GM23338 (cell line): ENCODE data around the gene SEMA4D. TPM values are rescaled to one million over a fixed set of nuclear protein-coding genes. Genes with fewer than 3 reads are reported as not detected.
A peak's percentile ranks its signal among the peaks of the same experiment; 100 is the strongest.

Experiments
- ATAC-seq: fragments of 200-7000 bp; cut with Tn5 transposase; 3 replicates; pipeline ENCODE4 v1.9.1; 2020
- DNase-seq: peaks from one replicate; pipeline ENCODE4 v3.0.0-alpha.2; 2015; ENCODE audit warnings: low spot score
- H2AFZ ChIP-seq: fragments of 200-600 bp; sonication (generic); 2 replicates; pipeline ENCODE4 v1.8.0; 2016; ENCODE audit warnings: antibody characterized with exemption, mild to moderate bottlenecking, moderate library complexity
- H3F3A ChIP-seq: fragments of 200-600 bp; sonication (generic); replicated peaks from 2 replicates; pipeline ENCODE4 v1.8.0; 2017; ENCODE audit warnings: antibody characterized with exemption, mixed run types, low read depth
- H3K27ac ChIP-seq: fragments of 200-600 bp; sonication (generic); 2 replicates; pipeline ENCODE4 v1.6.1; 2016; ENCODE audit warnings: low read depth
- H3K27me3 ChIP-seq: fragments of 200-600 bp; sonication (generic); 2 replicates; pipeline ENCODE4 v1.8.0; 2016; ENCODE audit warnings: mild to moderate bottlenecking, mixed run types, moderate library complexity; ENCODE audit not compliant: insufficient read depth
- H3K36me3 ChIP-seq: fragments of 200-600 bp; sonication (generic); 2 replicates; pipeline ENCODE4 v1.8.0; 2016; ENCODE audit warnings: mild to moderate bottlenecking; ENCODE audit not compliant: insufficient read depth
- H3K4me1 ChIP-seq: fragments of 200-600 bp; sonication (generic); 2 replicates; pipeline ENCODE4 v1.8.0; 2016; ENCODE audit warnings: mild to moderate bottlenecking, moderate library complexity; ENCODE audit not compliant: insufficient read depth
- H3K4me2 ChIP-seq: fragments of 200-600 bp; sonication (generic); 2 replicates; pipeline ENCODE4 v1.7.1; 2017; ENCODE audit warnings: mixed run types
- H3K4me3 ChIP-seq: fragments of 200-600 bp; sonication (generic); 2 replicates; pipeline ENCODE4 v1.6.1; 2016; ENCODE audit warnings: mixed run types
- H3K79me2 ChIP-seq: fragments of 200-600 bp; sonication (generic); replicated peaks from 2 replicates; pipeline ENCODE4 v1.8.0; 2017; ENCODE audit warnings: mild to moderate bottlenecking; ENCODE audit not compliant: insufficient read depth
- H3K9me2 ChIP-seq: fragments of 200-600 bp; sonication (generic); 2 replicates; pipeline ENCODE4 v1.8.0; 2017; ENCODE audit not compliant: insufficient read depth
- H4K20me1 ChIP-seq: fragments of 200-600 bp; sonication (generic); replicated peaks from 2 replicates; pipeline ENCODE4 v1.8.0; 2017; ENCODE audit warnings: mild to moderate bottlenecking; ENCODE audit not compliant: insufficient read depth
- H3K27ac Mint-ChIP-seq: 2 replicates; pipeline ENCODE4 v1.8.0; 2020; ENCODE audit warnings: inconsistent platforms, mild to moderate bottlenecking, moderate library complexity, mixed read lengths
- H3K27me3 Mint-ChIP-seq: 3 replicates; pipeline ENCODE4 v1.8.0; 2022; ENCODE audit warnings: low read depth, mild to moderate bottlenecking, moderate library complexity, mixed read lengths, inconsistent platforms; ENCODE audit not compliant: insufficient read depth, poor library complexity
- H3K36me3 Mint-ChIP-seq: 3 replicates; pipeline ENCODE4 v1.8.0; 2021; ENCODE audit warnings: low read depth, mild to moderate bottlenecking, inconsistent platforms, moderate library complexity, mixed read lengths
- H3K4me1 Mint-ChIP-seq: 3 replicates; pipeline ENCODE4 v1.8.0; 2020; ENCODE audit warnings: mild to moderate bottlenecking, inconsistent platforms, mixed read lengths
- H3K4me3 Mint-ChIP-seq: 3 replicates; pipeline ENCODE4 v1.8.0; 2021; ENCODE audit warnings: moderate library complexity, mild to moderate bottlenecking, inconsistent platforms, mixed read lengths
- H3K9me3 Mint-ChIP-seq: 3 replicates; pipeline ENCODE4 v1.8.0; 2020; ENCODE audit warnings: moderate library complexity, mild to moderate bottlenecking, inconsistent platforms, mixed read lengths
- CREB1 ChIP-seq: fragments of 250-450 bp; sonication (Bioruptor Pico); IDR thresholded peaks from 2 replicates; pipeline ENCODE4 v1.5.0; 2020; ENCODE audit warnings: low read depth, mild to moderate bottlenecking, moderate library complexity
- EZH2 ChIP-seq: fragments of 200-600 bp; sonication (generic); IDR thresholded peaks from one replicate; pipeline ENCODE4 v1.8.0; 2017; ENCODE audit warnings: antibody characterized with exemption, mild to moderate bottlenecking, low read depth; ENCODE audit not compliant: unreplicated experiment
- EZH2phosphoT487 ChIP-seq: fragments of 200-600 bp; sonication (generic); IDR thresholded peaks from one replicate; pipeline ENCODE4 v1.8.1; 2018; ENCODE audit warnings: antibody characterized with exemption; ENCODE audit not compliant: unreplicated experiment
- JUNB ChIP-seq: IDR thresholded peaks from one replicate; pipeline ENCODE4 v1.6.1; 2016; ENCODE audit warnings: antibody characterized with exemption; ENCODE audit not compliant: unreplicated experiment
- POLR2AphosphoS5 ChIP-seq: IDR thresholded peaks from 2 replicates; pipeline ENCODE4 v1.6.1; 2016; ENCODE audit warnings: antibody characterized with exemption, low read depth
- STAT1 ChIP-seq: IDR thresholded peaks from one replicate; pipeline ENCODE4 v1.6.1; 2016; ENCODE audit warnings: antibody characterized with exemption; ENCODE audit not compliant: unreplicated experiment
- ZNF114 ChIP-seq: fragments of 250-450 bp; sonication (Bioruptor Pico); IDR thresholded peaks from 2 replicates; pipeline ENCODE4 v1.5.0; 2020; ENCODE audit warnings: mild to moderate bottlenecking, moderate library complexity
- ZNF331 ChIP-seq: fragments of 250-450 bp; sonication (Bioruptor Pico); IDR thresholded peaks from 2 replicates; pipeline ENCODE4 v1.5.0; 2020; ENCODE audit warnings: low read depth, mild to moderate bottlenecking, moderate library complexity
- polyA plus RNA-seq: library from polyadenylated mRNA; unstranded; fragments of >200 nt; fragmentation: Nextera tagmentation; extraction: Ambion mirVana; gene quantifications from 2 replicates; pipeline ENCODE4 v1.2.1, GENCODE V29; 2016
- total RNA-seq: library from RNA; depleted of rRNA; stranded (reverse); fragments of >200 nt; shearing (Covaris generic); gene quantifications from 2 replicates; pipeline ENCODE4 v1.2.3, GENCODE V29; 2014
- TF ChIP-seq, protein P1 (sequence below): fragments of 250-450 bp; sonication (Bioruptor Pico); IDR thresholded peaks from 2 replicates; pipeline ENCODE4 v1.5.0; 2020; ENCODE audit warnings: mild to moderate bottlenecking, moderate library complexity

Gene SEMA4D
- total and polyA plus RNA-seq, 2 experiments from 2014 or later: 19.3 to 63.0 TPM

DNA sequence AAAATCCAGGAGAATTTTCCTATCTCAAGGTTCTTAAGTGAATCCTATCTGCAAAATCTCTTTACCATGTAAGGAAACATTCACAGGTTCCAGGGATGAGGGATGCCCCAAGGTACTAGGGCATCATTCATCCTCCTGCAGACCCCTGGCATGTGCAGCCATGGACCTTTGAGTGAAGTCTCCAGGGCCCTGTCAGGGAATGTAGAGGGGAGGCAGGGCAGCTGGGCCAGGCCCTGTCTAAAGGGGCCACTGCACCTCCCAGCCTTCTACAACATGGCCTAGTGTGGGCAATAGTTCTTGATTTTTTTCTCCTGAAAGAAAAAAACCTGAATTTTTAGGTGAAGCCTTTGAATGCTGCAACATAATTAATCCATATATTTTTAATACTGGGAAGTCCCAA, 63.3 kb downstream of the SEMA4D start (continued):
- TF ChIP-seq, protein P1, sequence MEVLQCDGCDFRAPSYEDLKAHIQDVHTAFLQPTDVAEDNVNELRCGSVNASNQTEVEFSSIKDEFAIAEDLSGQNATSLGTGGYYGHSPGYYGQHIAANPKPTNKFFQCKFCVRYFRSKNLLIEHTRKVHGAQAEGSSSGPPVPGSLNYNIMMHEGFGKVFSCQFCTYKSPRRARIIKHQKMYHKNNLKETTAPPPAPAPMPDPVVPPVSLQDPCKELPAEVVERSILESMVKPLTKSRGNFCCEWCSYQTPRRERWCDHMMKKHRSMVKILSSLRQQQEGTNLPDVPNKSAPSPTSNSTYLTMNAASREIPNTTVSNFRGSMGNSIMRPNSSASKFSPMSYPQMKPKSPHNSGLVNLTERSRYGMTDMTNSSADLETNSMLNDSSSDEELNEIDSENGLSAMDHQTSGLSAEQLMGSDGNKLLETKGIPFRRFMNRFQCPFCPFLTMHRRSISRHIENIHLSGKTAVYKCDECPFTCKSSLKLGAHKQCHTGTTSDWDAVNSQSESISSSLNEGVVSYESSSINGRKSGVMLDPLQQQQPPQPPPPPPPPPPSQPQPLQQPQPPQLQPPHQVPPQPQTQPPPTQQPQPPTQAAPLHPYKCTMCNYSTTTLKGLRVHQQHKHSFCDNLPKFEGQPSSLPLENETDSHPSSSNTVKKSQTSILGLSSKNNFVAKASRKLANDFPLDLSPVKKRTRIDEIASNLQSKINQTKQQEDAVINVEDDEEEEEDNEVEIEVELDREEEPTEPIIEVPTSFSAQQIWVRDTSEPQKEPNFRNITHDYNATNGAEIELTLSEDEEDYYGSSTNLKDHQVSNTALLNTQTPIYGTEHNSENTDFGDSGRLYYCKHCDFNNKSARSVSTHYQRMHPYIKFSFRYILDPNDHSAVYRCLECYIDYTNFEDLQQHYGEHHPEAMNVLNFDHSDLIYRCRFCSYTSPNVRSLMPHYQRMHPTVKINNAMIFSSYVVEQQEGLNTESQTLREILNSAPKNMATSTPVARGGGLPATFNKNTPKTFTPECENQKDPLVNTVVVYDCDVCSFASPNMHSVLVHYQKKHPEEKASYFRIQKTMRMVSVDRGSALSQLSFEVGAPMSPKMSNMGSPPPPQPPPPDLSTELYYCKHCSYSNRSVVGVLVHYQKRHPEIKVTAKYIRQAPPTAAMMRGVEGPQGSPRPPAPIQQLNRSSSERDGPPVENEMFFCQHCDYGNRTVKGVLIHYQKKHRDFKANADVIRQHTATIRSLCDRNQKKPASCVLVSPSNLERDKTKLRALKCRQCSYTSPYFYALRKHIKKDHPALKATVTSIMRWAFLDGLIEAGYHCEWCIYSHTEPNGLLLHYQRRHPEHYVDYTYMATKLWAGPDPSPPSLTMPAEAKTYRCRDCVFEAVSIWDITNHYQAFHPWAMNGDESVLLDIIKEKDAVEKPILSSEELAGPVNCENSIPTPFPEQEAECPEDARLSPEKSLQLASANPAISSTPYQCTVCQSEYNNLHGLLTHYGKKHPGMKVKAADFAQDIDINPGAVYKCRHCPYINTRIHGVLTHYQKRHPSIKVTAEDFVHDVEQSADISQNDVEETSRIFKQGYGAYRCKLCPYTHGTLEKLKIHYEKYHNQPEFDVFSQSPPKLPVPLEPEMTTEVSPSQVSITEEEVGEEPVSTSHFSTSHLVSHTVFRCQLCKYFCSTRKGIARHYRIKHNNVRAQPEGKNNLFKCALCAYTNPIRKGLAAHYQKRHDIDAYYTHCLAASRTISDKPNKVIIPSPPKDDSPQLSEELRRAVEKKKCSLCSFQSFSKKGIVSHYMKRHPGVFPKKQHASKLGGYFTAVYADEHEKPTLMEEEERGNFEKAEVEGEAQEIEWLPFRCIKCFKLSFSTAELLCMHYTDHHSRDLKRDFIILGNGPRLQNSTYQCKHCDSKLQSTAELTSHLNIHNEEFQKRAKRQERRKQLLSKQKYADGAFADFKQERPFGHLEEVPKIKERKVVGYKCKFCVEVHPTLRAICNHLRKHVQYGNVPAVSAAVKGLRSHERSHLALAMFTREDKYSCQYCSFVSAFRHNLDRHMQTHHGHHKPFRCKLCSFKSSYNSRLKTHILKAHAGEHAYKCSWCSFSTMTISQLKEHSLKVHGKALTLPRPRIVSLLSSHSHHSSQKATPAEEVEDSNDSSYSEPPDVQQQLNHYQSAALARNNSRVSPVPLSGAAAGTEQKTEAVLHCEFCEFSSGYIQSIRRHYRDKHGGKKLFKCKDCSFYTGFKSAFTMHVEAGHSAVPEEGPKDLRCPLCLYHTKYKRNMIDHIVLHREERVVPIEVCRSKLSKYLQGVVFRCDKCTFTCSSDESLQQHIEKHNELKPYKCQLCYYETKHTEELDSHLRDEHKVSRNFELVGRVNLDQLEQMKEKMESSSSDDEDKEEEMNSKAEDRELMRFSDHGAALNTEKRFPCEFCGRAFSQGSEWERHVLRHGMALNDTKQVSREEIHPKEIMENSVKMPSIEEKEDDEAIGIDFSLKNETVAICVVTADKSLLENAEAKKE: no peak
- no peak for TF ChIP-seq POLR2AphosphoS5
- no peak for TF ChIP-seq ZNF331 (CRISPR knock-in tag)

DNA sequence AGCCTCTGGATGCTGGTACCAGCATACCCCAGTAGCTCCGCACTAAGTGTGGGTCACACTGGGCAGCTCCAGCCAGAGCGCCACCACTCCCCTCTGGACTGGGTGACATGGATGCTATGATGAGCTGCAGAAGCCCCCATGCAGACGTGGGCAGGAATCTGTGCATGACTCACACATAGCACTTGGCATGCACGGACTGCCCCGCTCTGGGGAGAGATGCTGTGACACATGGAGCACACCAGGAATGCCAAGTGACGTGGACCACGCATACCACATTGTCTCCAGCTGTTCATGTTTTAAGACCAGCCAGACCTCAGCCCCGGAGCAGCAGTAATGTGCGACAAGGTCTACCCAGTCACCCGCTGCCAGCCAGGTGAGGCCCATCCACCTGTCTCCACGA, 64.1 kb downstream of the SEMA4D start:
- no peaks in the 10 kb centered on the region for H3K9me2 ChIP-seq
- peaks cover 21% of the 10 kb centered on the region for H3K27me3 Mint-ChIP-seq
- H3K79me2 ChIP-seq: peaks cover 66% of the 10 kb centered on the region
- peak overlapping the region; percentile 100 for H3K27ac Mint-ChIP-seq
- no peaks in the 10 kb centered on the region for H3K36me3 ChIP-seq
- no peaks in the 10 kb centered on the region for H4K20me1 ChIP-seq
- peak overlapping the region; percentile 30 for H3K4me2 ChIP-seq
- peak overlapping the region; percentile 97 for H3K27ac ChIP-seq
- no peaks in the 10 kb centered on the region for H3K27me3 ChIP-seq
- ATAC-seq (no peak), DNase-seq (no peak)
- H3K4me1 Mint-ChIP-seq: peaks cover 81% of the 10 kb centered on the region
- peaks cover 18% of the 10 kb centered on the region for H3F3A ChIP-seq
- no peak overlapping the region for H3K4me3 ChIP-seq
- TF ChIP-seq EZH2phosphoT487: no peak
- TF ChIP-seq CREB1: no peak
- TF ChIP-seq, protein P1: no peak
- no peak for TF ChIP-seq ZNF114 (CRISPR knock-in tag)
- no peak for TF ChIP-seq JUNB
- TF ChIP-seq EZH2: no peak
- TF ChIP-seq STAT1: no peak
- peaks cover 6% of the 10 kb centered on the region; the same call in 2 of the 3 replicates for H3K36me3 Mint-ChIP-seq
- peaks cover 56% of the 10 kb centered on the region for H3K4me1 ChIP-seq
- H2AFZ ChIP-seq: no peak overlapping the region
- H3K4me3 Mint-ChIP-seq: no peak overlapping the region
- H3K9me3 Mint-ChIP-seq: no peaks in the 10 kb centered on the region
